H9 (cell line): Measurements from ENCODE around the gene SYCE1. TPM values are rescaled to one million over a fixed set of nuclear protein-coding genes. Genes with fewer than 3 reads are reported as not detected.

ENCODE experiments used
- DNase-seq: peaks from one replicate; pipeline ENCODE4 v3.0.0-alpha.2; 2017
- H2AFZ ChIP-seq: one replicate; pipeline ENCODE4 v1.6.1; 2013; ENCODE audit warnings: mild to moderate bottlenecking, low read length, control low read depth, moderate library complexity
- H2AK5ac ChIP-seq: 2 replicates; pipeline ENCODE4 v1.6.1; 2013; ENCODE audit warnings: low read length, control low read depth, mixed read lengths; ENCODE audit not compliant: insufficient read length
- H2BK120ac ChIP-seq: one replicate; pipeline ENCODE4 v1.6.1; 2013; ENCODE audit warnings: low read depth, mild to moderate bottlenecking, low read length, control low read depth, inconsistent platforms; ENCODE audit not compliant: poor library complexity, severe bottlenecking
- H2BK12ac ChIP-seq: 2 replicates; pipeline ENCODE4 v1.6.1; 2013; ENCODE audit warnings: low read length, control low read depth, mixed read lengths, low read depth; ENCODE audit not compliant: insufficient read length
- H2BK15ac ChIP-seq: 2 replicates; pipeline ENCODE4 v1.6.1; 2013; ENCODE audit warnings: low read depth, low read length, control low read depth
- H2BK20ac ChIP-seq: one replicate; pipeline ENCODE4 v1.6.1; 2013; ENCODE audit warnings: low read depth, mild to moderate bottlenecking, low read length, control low read depth, inconsistent platforms; ENCODE audit not compliant: poor library complexity, severe bottlenecking
- H2BK5ac ChIP-seq: 2 replicates; pipeline ENCODE4 v1.6.1; 2013; ENCODE audit warnings: low read length, control low read depth, mixed read lengths; ENCODE audit not compliant: insufficient read length
- H3K14ac ChIP-seq: 2 replicates; pipeline ENCODE4 v1.6.1; 2013; ENCODE audit warnings: low read length, control low read depth; ENCODE audit not compliant: insufficient read depth
- H3K18ac ChIP-seq: 2 replicates; pipeline ENCODE4 v1.6.1; 2013; ENCODE audit warnings: low read depth, mild to moderate bottlenecking, mixed read lengths, low read length, control low read depth; ENCODE audit not compliant: insufficient read length
- H3K23ac ChIP-seq: 2 replicates; pipeline ENCODE4 v1.6.1; 2013; ENCODE audit warnings: low read length, control low read depth, mixed read lengths, low read depth; ENCODE audit not compliant: insufficient read length
- H3K23me2 ChIP-seq: 2 replicates; pipeline ENCODE4 v1.6.1; 2013; ENCODE audit warnings: low read depth, mild to moderate bottlenecking, mixed read lengths, low read length, control low read depth; ENCODE audit not compliant: insufficient read length, poor library complexity, severe bottlenecking
- H3K27ac ChIP-seq: 2 replicates; pipeline ENCODE4 v1.5.1; 2013; ENCODE audit warnings: low read length, control low read depth, mixed read lengths, low read depth; ENCODE audit not compliant: insufficient read length
- H3K27me3 ChIP-seq: 2 replicates; pipeline ENCODE4 v1.6.1; 2013; ENCODE audit warnings: low read length, control low read depth, inconsistent platforms; ENCODE audit not compliant: insufficient read depth
- H3K4ac ChIP-seq: 2 replicates; pipeline ENCODE4 v1.6.1; 2013; ENCODE audit warnings: low read depth, mild to moderate bottlenecking, control low read depth, inconsistent platforms, low read length, moderate library complexity
- H3K4me1 ChIP-seq: 2 replicates; pipeline ENCODE4 v1.6.1; 2013; ENCODE audit warnings: low read length, control low read depth, inconsistent platforms; ENCODE audit not compliant: insufficient read depth
- H3K4me2 ChIP-seq: 2 replicates; pipeline ENCODE4 v1.6.1; 2013; ENCODE audit warnings: low read length, control low read depth, mixed read lengths; ENCODE audit not compliant: insufficient read length, insufficient read depth
- H3K56ac ChIP-seq: 2 replicates; pipeline ENCODE4 v1.6.1; 2013; ENCODE audit warnings: low read depth, mild to moderate bottlenecking, mixed read lengths, low read length, control low read depth; ENCODE audit not compliant: insufficient read length
- H3K79me1 ChIP-seq: 2 replicates; pipeline ENCODE4 v1.6.1; 2013; ENCODE audit warnings: low read depth, mild to moderate bottlenecking, moderate library complexity, low read length, control low read depth, inconsistent platforms; ENCODE audit not compliant: insufficient read depth, poor library complexity, severe bottlenecking
- H3K79me2 ChIP-seq: 2 replicates; pipeline ENCODE4 v1.6.1; 2013; ENCODE audit warnings: low read length, control low read depth, inconsistent platforms; ENCODE audit not compliant: insufficient read depth
- H3K9ac ChIP-seq: 2 replicates; pipeline ENCODE4 v1.6.1; 2013; ENCODE audit warnings: low read length, control low read depth, mixed read lengths; ENCODE audit not compliant: insufficient read length; ENCODE audit errors: extremely low read depth
- H3K9me3 ChIP-seq: one replicate; pipeline ENCODE4 v1.6.1; 2013; ENCODE audit warnings: low read depth, low read length, inconsistent platforms; ENCODE audit not compliant: control insufficient read depth
- H3T11ph ChIP-seq: one replicate; pipeline ENCODE4 v1.6.1; 2013; ENCODE audit warnings: mild to moderate bottlenecking, low read length, control low read depth, inconsistent platforms
- H4K20me1 ChIP-seq: one replicate; pipeline ENCODE4 v1.6.1; 2013; ENCODE audit not compliant: control insufficient read depth, insufficient read length, insufficient read depth
- H4K5ac ChIP-seq: 2 replicates; pipeline ENCODE4 v1.6.1; 2013; ENCODE audit warnings: low read depth, mild to moderate bottlenecking, mixed read lengths, low read length, control low read depth; ENCODE audit not compliant: insufficient read length
- H4K8ac ChIP-seq: replicated peaks from 2 replicates; pipeline ENCODE4 v1.6.1; 2013; ENCODE audit warnings: low read length, control low read depth, mixed read lengths, low read depth; ENCODE audit not compliant: insufficient read length
- H4K91ac ChIP-seq: 2 replicates; pipeline ENCODE4 v1.6.1; 2013; ENCODE audit warnings: low read depth, mild to moderate bottlenecking, moderate library complexity, mixed read lengths, low read length, control low read depth; ENCODE audit not compliant: insufficient read length
- H3K27ac Mint-ChIP-seq, 3 experiments: 2 replicates in 2 of 3; 3 replicates in 1 of 3; pipeline ENCODE4 v1.8.0; 2020 to 2021; ENCODE audit warnings: mixed read lengths in 3 of 3, mild to moderate bottlenecking in 1 of 3, moderate library complexity in 1 of 3
- H3K27me3 Mint-ChIP-seq: 2 replicates; pipeline ENCODE4 v1.8.0; 2021; ENCODE audit warnings: low read depth, mild to moderate bottlenecking, moderate library complexity, mixed read lengths
- H3K36me3 Mint-ChIP-seq, 3 experiments: 2 replicates in 2 of 3; 3 replicates in 1 of 3; pipeline ENCODE4 v1.8.0; 2020 to 2021; ENCODE audit warnings: low read depth in 3 of 3, mixed read lengths in 3 of 3; ENCODE audit not compliant: insufficient read depth in 1 of 3
- H3K4me1 Mint-ChIP-seq, 2 experiments: 2 replicates each; pipeline ENCODE4 v1.8.0; 2020; ENCODE audit warnings: mixed read lengths in 2 of 2
- H3K4me3 Mint-ChIP-seq, 2 experiments: 2 replicates in 1 of 2; 3 replicates in 1 of 2; pipeline ENCODE4 v1.8.0; 2020 to 2021; ENCODE audit warnings: mild to moderate bottlenecking in 2 of 2, mixed read lengths in 2 of 2, moderate library complexity in 1 of 2
- H3K9me3 Mint-ChIP-seq, 2 experiments: 2 replicates in 1 of 2; 3 replicates in 1 of 2; pipeline ENCODE4 v1.8.0; 2020; ENCODE audit warnings: mild to moderate bottlenecking in 2 of 2, mixed read lengths in 2 of 2, moderate library complexity in 1 of 2
- CTCF ChIP-seq: fragments of 200-600 bp; sonication (generic); conservative IDR thresholded peaks from 3 replicates; pipeline ENCODE4 v1.8.0; 2021; ENCODE audit warnings: antibody characterized with exemption, mild to moderate bottlenecking
- WGBS: extraction: QIAGEN DNeasy Blood & Tissue Kit; methylation state at CpG from one replicate; pipeline ENCODE4 v1.1.7; 2013; ENCODE audit warnings: missing lambda C conversion rate, low lambda C conversion rate, mixed read lengths; ENCODE audit not compliant: insufficient read length; ENCODE audit errors: extremely low coverage; 5-methylcytosine and 5-hydroxymethylcytosine counted together
- total RNA-seq: library from RNA; stranded (reverse); gene quantifications from 2 replicates; pipeline ENCODE4 v1.2.1, GENCODE V29; 2021

Gene SYCE1
- total RNA-seq, 1 experiment from 2014 or later: not detected

- Histone ChIP-seq H4K91ac (no peak overlapping the region), H4K20me1 (no peaks in the 10 kb centered on the region), H2BK5ac (no peak overlapping the region), H4K8ac (no peak overlapping the region), H2AK5ac (no peak overlapping the region), H3K23me2 (no peaks in the 10 kb centered on the region), H2AFZ (no peak overlapping the region), H3K14ac (no peak overlapping the region), H3K18ac (no peak overlapping the region), H2BK20ac (no peak overlapping the region), H3K79me1 (no peaks in the 10 kb centered on the region), H3K4me1 (no peaks in the 10 kb centered on the region), H3K4me2 (no peak overlapping the region), H3K4ac (no peak overlapping the region), H3K79me2 (no peaks in the 10 kb centered on the region), H3K23ac (no peak overlapping the region), H3K9me3 (peaks cover 88% of the 10 kb centered on the region), H2BK120ac (no peak overlapping the region), H3K56ac (no peak overlapping the region), H3K27ac (no peak overlapping the region), H4K5ac (no peak overlapping the region), H2BK12ac (no peak overlapping the region), H3T11ph (no peak overlapping the region), H2BK15ac (no peak overlapping the region), H3K9ac (no peak overlapping the region), H3K27me3 (no peaks in the 10 kb centered on the region; the same call in 1 of the 2 replicates)
- Mint-ChIP-seq H3K4me1 (no peaks in the 10 kb centered on the region), H3K36me3 (peaks cover 3 to 26% (median 25%) of the 10 kb centered on the region in 3 experiments), H3K27me3 (no peaks in the 10 kb centered on the region; the same call in 1 of the 2 replicates), H3K9me3 (peaks cover 90 to 94% of the 10 kb centered on the region in 2 experiments), H3K27ac (no peak overlapping the region), H3K4me3 (no peak overlapping the region)
- DNase-seq: no peak
- TF ChIP-seq CTCF: no peak
- WGBS: no CpG with 5 or more reads among the region's 4 CpGs
These were observed 29.2 kb downstream of the SYCE1 start for GRCh38 chr10:133536198-133536597.
